GM18520 (cell line): ENCODE measurements around the gene PILRA.
"Not testable (repeated sequence)": the region's sequence is repeated elsewhere in the genome, so short reads cannot be mapped to it uniquely, and the experiment has no call there.

Experiments
- ATAC-seq: cut with Tn5 transposase; IDR thresholded peaks from one replicate; pipeline ENCODE4 v1.9.1; 2021; ENCODE audit not compliant: unreplicated experiment

PILRA gene

GRCh38 chr7:100357131-100357561 is 16.1 kb upstream of the PILRA start:
- no peak for ATAC-seq

- ATAC-seq, result no peak
These were observed 15.0 kb upstream of the PILRA start, which contains the start of gene PILRB for GRCh38 chr7:100358027-100358856. TSS of gene PILRB (plus strand) at chr7:100358117. CDS start at chr7:100358303, 186 bp downstream.

- ATAC-seq, result no peak
These were observed 14.5 kb upstream of the PILRA start for GRCh38 chr7:100358857-100359212.

GRCh38 chr7:100360135-100360854 is 13.0 kb upstream of the PILRA start:
- ATAC-seq, result no peak

GRCh38 chr7:100363098-100363497 is 10.2 kb upstream of the PILRA start:
- no peak for ATAC-seq

- ATAC-seq, result not testable (repeated sequence)
These were observed 9.5 kb upstream of the PILRA start for GRCh38 chr7:100363797-100364196.

GRCh38 chr7:100364480-100364879 is 8.8 kb upstream of the PILRA start:
- ATAC-seq, result no peak

GRCh38 chr7:100365998-100366367 is 7.3 kb upstream of the PILRA start:
- ATAC-seq, result not testable (repeated sequence)

- ATAC-seq, result no peak
These were observed 6.7 kb upstream of the PILRA start for GRCh38 chr7:100366411-100367250.

GRCh38 chr7:100367251-100367620 is 6.1 kb upstream of the PILRA start:
- ATAC-seq, result no peak

GRCh38 chr7:100367676-100368613 is 5.3 kb upstream of the PILRA start:
- ATAC-seq, result no peak

- peak; percentile 47 for ATAC-seq
These were observed 4.2 kb upstream of the PILRA start for GRCh38 chr7:100369105-100369504.

- no peak for ATAC-seq
These were observed 3.0 kb upstream of the PILRA start for GRCh38 chr7:100370303-100370702.

GRCh38 chr7:100370746-100371145 is 2.5 kb upstream of the PILRA start:
- no peak for ATAC-seq

- ATAC-seq, result no peak
These were observed 1.6 kb upstream of the PILRA start for GRCh38 chr7:100371561-100372171.

GRCh38 chr7:100372256-100372655 is 1.0 kb upstream of the PILRA start:
- ATAC-seq, result no peak

GRCh38 chr7:100372694-100373093 is 593 bp upstream of the PILRA start:
- ATAC-seq, result no peak

- ATAC-seq, result not testable (repeated sequence)
These were observed 747 bp downstream of the PILRA start for GRCh38 chr7:100373870-100374598.

GRCh38 chr7:100374601-100375000 is 1.3 kb downstream of the PILRA start:
- no peak for ATAC-seq
